Effector CD8-positive, alpha-beta T cell (primary cell): ENCODE data around the gene TMEM258.

Experiments used
- DNase-seq: peaks from one replicate; lab custom pipeline; 2025; lab: John Stamatoyannopoulos, UW

The TMEM258 gene

GRCh38 chr11:61775606-61776554 lies 16.5 kb downstream of the TMEM258 start:
- DNase-seq: no peak

DNA sequence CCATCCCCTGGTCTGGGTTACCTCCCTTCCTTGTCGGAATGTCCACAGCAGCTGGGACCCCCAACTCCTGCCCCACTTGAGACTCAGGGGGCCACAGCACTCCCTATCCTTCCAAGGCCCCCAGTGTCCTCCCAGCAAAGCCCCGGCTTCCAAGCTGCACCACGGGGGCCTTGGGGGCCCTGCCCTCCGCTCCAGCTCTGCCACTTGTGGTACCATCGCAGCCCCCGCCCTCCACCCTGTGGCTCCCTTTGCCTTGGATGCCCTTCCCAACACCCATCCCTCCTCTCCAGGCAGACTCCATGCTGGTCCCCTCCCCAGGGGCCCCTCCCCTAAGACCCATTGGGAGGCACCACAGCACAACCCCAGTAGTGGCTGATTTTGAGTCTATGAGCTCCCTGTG lies 17.3 kb downstream of the TMEM258 start:
- DNase-seq: no peak

DNA sequence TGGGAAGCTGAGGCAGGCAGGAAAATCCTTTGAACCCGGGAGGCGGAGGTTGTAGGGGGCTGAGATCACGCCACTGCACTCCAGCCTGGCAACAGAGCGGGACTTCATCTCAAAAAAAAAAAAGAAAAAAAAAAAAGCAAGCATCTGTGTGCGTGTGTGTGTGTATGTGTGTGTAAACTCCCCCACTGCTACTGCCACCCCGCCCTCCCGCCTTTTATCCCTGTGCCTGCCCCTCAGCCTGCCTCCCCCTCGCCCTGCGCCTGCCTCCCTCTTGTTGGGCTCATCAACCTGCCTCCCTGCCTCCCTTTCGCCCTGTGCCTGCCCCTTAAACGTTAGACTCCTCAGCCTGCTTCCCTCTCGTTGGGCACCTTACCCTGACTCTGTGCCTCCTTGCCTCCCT lies 18.0 kb downstream of the TMEM258 start:
- no peak for DNase-seq

- DNase-seq: no peak
Measured at GRCh38 chr11:61773809-61774208, 18.6 kb downstream of the TMEM258 start.

GRCh38 chr11:61773356-61773755 lies 19.0 kb downstream of the TMEM258 start:
- DNase-seq: no peak

GRCh38 chr11:61771985-61772455 lies 20.4 kb downstream of the TMEM258 start:
- no peak for DNase-seq

- DNase-seq: no peak
Measured at GRCh38 chr11:61771195-61771894, 21.1 kb downstream of the TMEM258 start.

DNA sequence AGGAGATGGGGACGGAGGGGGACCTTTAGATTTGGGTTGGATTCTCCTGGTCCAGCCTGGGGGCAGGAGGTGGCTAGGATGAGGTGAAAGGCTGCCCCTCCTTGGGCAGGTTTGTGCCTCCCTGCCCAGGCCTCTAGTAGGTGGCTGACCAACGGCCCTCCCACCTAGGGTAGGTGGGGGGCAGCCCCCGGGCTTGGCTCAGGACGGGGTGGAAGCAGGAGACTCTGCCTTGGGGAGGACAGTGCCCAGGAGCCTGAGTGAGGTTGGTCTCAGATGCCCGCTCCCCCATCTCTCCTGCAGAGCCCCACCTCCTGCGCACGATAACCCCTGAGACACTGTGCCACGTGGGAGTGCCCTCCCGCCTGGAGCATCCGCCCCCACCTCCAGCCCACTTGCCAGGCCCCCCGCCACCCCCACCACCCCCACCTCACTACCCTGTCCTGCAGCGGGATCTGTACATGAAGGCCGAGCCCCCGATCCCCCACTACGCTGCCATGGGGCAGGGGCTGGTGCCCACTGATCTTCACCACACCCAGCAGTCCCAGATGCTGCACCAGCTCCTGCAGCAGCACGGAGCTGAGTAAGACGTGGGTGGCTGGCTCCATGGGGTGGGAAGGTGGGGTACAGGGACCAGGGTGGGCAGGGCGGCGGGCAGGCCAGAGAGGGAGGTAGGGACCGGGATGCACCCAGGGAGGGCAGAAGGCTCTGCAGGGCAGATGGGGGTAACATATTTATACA lies 22.3 kb downstream of the TMEM258 start:
- DNase-seq: no peak

- DNase-seq: no peak
Measured at GRCh38 chr11:61769169-61769920, 23.1 kb downstream of the TMEM258 start.

- no peak for DNase-seq
Measured at GRCh38 chr11:61768376-61769076, 23.9 kb downstream of the TMEM258 start.

GRCh38 chr11:61766353-61766841 lies 26.0 kb downstream of the TMEM258 start:
- no peak for DNase-seq

GRCh38 chr11:61765550-61766253 lies 26.7 kb downstream of the TMEM258 start:
- no peak for DNase-seq

DNA sequence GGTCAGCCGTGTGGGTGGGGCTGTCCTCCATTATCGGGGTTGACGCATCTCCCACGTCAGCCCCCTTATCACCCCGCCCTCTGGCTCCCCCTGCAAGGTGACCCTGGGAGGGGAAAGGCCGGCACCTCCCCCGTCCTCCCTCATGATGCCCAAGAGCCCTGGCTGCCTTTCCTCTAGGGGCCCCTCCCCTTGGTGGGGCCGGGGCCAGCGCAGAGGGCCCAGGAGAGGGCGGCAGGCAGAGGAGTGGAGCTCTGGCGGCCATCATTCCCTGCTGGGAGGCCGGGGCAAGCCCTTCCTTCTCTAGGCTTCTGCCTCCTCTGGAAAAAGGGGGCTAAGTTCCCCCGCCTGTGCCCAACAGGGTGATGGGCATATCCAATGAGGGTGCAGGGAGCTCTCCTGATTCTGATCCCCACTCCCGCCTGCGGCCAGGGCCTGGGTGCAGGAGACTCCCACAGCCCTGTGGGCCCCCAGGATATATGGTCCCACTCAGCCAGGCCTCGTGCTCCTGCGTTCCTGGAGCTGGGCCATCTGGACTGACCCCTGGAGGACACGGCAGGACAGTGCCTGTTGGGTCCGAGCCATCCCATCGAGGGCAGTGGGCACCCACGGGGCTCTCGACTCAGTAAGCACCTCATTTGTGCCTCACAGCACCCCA lies 27.7 kb downstream of the TMEM258 start:
- DNase-seq: no peak

GRCh38 chr11:61763930-61764605 lies 28.3 kb downstream of the TMEM258 start:
- DNase-seq: no peak

DNA sequence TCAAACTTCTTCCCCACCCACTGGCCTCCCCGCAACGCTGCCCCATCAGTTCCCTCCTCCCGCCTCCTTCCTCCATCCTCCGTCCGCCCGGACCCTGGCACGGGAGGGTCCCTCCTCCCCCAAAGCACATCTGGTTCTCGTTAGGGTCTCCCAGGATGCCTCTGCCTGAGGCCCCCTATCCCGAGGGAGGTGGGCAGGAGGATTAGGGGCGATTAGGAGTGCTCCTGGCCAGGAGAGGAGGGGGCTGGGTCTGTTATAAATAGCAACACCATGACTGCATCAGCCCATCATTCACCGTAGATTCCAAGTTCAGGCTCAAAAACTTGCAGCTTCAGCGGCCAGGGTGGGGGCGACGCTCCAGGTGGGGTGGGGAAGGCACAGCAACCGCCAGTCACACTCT lies 29.6 kb downstream of the TMEM258 start:
- DNase-seq: no peak

DNA sequence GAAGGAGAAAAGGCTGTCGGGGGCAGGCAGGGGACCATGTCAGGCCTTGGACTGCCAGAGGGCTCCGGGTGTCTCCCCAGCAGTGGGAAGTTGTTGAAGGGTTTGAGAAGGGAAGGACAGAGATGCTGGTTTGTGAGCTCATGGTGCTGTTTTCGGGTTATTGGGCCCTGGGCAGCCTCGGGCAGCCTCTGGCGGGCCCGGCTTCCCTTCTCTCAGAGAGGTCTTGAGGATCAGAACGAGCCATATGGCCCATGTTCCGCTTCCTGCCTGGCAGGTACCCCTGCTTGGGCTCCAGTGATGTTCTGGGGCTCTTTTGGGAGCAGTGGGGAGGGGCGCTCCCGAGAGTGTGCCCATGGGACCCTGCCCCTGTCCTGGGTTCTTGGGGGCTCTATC lies 30.2 kb downstream of the TMEM258 start:
- DNase-seq: no peak

- DNase-seq: no peak
Measured at GRCh38 chr11:61761440-61762222, 30.8 kb downstream of the TMEM258 start.

DNA sequence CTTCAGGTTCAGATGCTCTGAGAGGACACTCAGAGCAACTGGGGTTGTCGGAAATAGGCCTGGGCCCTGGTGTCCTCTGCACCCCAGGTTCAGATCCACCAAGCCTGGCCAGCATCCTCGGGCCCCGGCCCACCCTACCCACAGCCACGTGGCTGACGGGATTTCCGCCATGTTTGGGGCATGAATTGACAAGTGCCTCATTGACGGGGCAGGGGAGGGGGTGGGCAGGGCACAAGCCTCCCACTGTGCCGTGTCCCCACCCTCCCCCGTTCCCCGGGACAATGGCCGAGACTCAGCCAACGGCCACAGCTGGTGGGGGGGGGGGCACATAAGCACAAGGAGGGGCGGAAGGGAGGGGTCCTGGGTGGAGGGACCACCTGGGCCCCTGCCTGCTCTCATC lies 31.5 kb downstream of the TMEM258 start:
- DNase-seq: no peak
